SU-DHL-6 (cell line): ENCODE data around the gene TNNT2.

Source experiments
- H2AFZ ChIP-seq: fragments of 200-600 bp; sonication (generic); 2 replicates; pipeline ENCODE4 v1.6.1; 2014; ENCODE audit warnings: low read depth, mild to moderate bottlenecking, moderate library complexity, mixed read lengths, antibody characterized with exemption, low read length; ENCODE audit not compliant: severe bottlenecking
- H3F3A ChIP-seq: fragments of 200-600 bp; shearing (Covaris generic); 2 replicates; pipeline ENCODE4 v1.6.0; 2016; ENCODE audit warnings: antibody characterized with exemption, mild to moderate bottlenecking; ENCODE audit not compliant: insufficient read depth
- H3K27ac ChIP-seq: fragments of 200-600 bp; sonication (generic); 2 replicates; pipeline ENCODE4 v1.5.1; 2016; ENCODE audit warnings: low read depth, mild to moderate bottlenecking, low read length, moderate library complexity, mixed read lengths
- H3K27me3 ChIP-seq: fragments of 200-600 bp; sonication (generic), shearing (Covaris generic); 2 replicates; pipeline ENCODE4 v1.6.0; 2014; ENCODE audit warnings: mild to moderate bottlenecking, low read length
- H3K36me3 ChIP-seq: fragments of 200-600 bp; sonication (generic); 2 replicates; pipeline ENCODE4 v1.6.1; 2014; ENCODE audit warnings: mild to moderate bottlenecking, low read length, mixed read lengths
- H3K4me2 ChIP-seq: fragments of 300-600, 200-600 bp; shearing (Covaris generic), sonication (generic); 2 replicates; pipeline ENCODE4 v1.6.0; 2014; ENCODE audit warnings: low read length, low read depth, mild to moderate bottlenecking; ENCODE audit not compliant: poor library complexity, severe bottlenecking
- H3K4me3 ChIP-seq: fragments of 200-600 bp; sonication (generic); 2 replicates; pipeline ENCODE4 v1.5.1; 2014; ENCODE audit warnings: antibody characterized with exemption, low read length, mild to moderate bottlenecking, mixed read lengths; ENCODE audit not compliant: insufficient read depth, poor library complexity, severe bottlenecking
- H3K79me2 ChIP-seq: fragments of 200-600 bp; sonication (generic); 2 replicates; pipeline ENCODE4 v1.6.1; 2014; ENCODE audit warnings: mild to moderate bottlenecking, low read length, moderate library complexity; ENCODE audit not compliant: insufficient read depth
- H3K9ac ChIP-seq: fragments of 200-600 bp; sonication (generic); 2 replicates; pipeline ENCODE4 v1.7.0; 2014; ENCODE audit warnings: mild to moderate bottlenecking, low read length
- H3K9me2 ChIP-seq: fragments of 200-600 bp; sonication (generic); replicated peaks from 2 replicates; pipeline ENCODE4 v1.6.1; 2014; ENCODE audit warnings: low read length; ENCODE audit not compliant: insufficient read depth
- H3K9me3 ChIP-seq: fragments of 200-600 bp; sonication (generic); 2 replicates; pipeline ENCODE4 v1.6.1; 2014; ENCODE audit warnings: low read length, mixed read lengths; ENCODE audit not compliant: insufficient read depth
- H4K20me1 ChIP-seq: fragments of 200-600 bp; sonication (generic); 2 replicates; pipeline ENCODE4 v1.6.1; 2014; ENCODE audit warnings: low read depth, mild to moderate bottlenecking, antibody characterized with exemption, low read length, moderate library complexity, mixed read lengths
- CTCF ChIP-seq: fragments of 200-600 bp; sonication (generic); IDR thresholded peaks from one replicate; pipeline ENCODE4 v1.5.1; 2017; ENCODE audit warnings: antibody characterized with exemption, mild to moderate bottlenecking, low read length, moderate library complexity; ENCODE audit not compliant: insufficient read depth, poor library complexity, severe bottlenecking
- EZH2phosphoT487 ChIP-seq: fragments of 200-600 bp; sonication (generic), shearing (Covaris generic); conservative IDR thresholded peaks from 2 replicates; pipeline ENCODE4 v1.6.1; 2018; ENCODE audit warnings: mild to moderate bottlenecking, antibody characterized with exemption, low read length, moderate library complexity, mixed read lengths

TNNT2 gene

GRCh38 chr1:201386208-201386607, 8.7 kb upstream of the TNNT2 start:
- Histone ChIP-seq H3K36me3 (no peaks in the 10 kb centered on the region), H3K4me2 (no peak overlapping the region), H2AFZ (no peak overlapping the region), H3K79me2 (no peaks in the 10 kb centered on the region), H3K9ac (no peak overlapping the region), H4K20me1 (no peaks in the 10 kb centered on the region), H3K9me2 (no peaks in the 10 kb centered on the region), H3K27me3 (no peaks in the 10 kb centered on the region), H3K27ac (no peak overlapping the region), H3F3A (no peaks in the 10 kb centered on the region), H3K4me3 (no peak overlapping the region), H3K9me3 (no peaks in the 10 kb centered on the region)
- TF ChIP-seq CTCF (no peak), EZH2phosphoT487 (no peak)

GRCh38 chr1:201385299-201385891, 7.9 kb upstream of the TNNT2 start:
- Histone ChIP-seq H3K27ac (no peak overlapping the region), H3K27me3 (no peaks in the 10 kb centered on the region), H3K9me3 (no peaks in the 10 kb centered on the region)

GRCh38 chr1:201384406-201384782, 6.9 kb upstream of the TNNT2 start:
- TF ChIP-seq CTCF (no peak), EZH2phosphoT487 (no peak)
- Histone ChIP-seq H3K4me2 (no peak overlapping the region), H3K27me3 (no peaks in the 10 kb centered on the region)

More at GRCh38 chr1:201385299-201385891, 7.9 kb upstream of the TNNT2 start:
- H3K9ac ChIP-seq = no peak overlapping the region
- H3K4me2 ChIP-seq = no peak overlapping the region
- no peaks in the 10 kb centered on the region for H3K36me3 ChIP-seq
- H3K9me2 ChIP-seq = no peaks in the 10 kb centered on the region
- no peak overlapping the region for H3K4me3 ChIP-seq
- TF ChIP-seq EZH2phosphoT487 = no peak
- TF ChIP-seq CTCF = peak; percentile 70
- H2AFZ ChIP-seq = no peak overlapping the region
- H4K20me1 ChIP-seq = no peaks in the 10 kb centered on the region
- H3K79me2 ChIP-seq = no peaks in the 10 kb centered on the region
- no peaks in the 10 kb centered on the region for H3F3A ChIP-seq

More at GRCh38 chr1:201384406-201384782, 6.9 kb upstream of the TNNT2 start:
- Histone ChIP-seq H3K9me3 (no peaks in the 10 kb centered on the region), H3K4me3 (no peak overlapping the region), H4K20me1 (no peaks in the 10 kb centered on the region), H3K79me2 (no peaks in the 10 kb centered on the region), H3K27ac (no peak overlapping the region), H3K9me2 (no peaks in the 10 kb centered on the region), H3K36me3 (no peaks in the 10 kb centered on the region), H2AFZ (no peak overlapping the region), H3K9ac (no peak overlapping the region), H3F3A (no peaks in the 10 kb centered on the region)
